HepG2 (cell line): ENCODE results near the gene FIZ1. TPM values are rescaled to one million over a fixed set of nuclear protein-coding genes. Genes with fewer than 3 reads are reported as not detected.

Experiments
- ATAC-seq: fragments of 200-7000 bp; cut with Tn5 transposase; 3 replicates; pipeline ENCODE4 v1.9.1; 2020; ENCODE audit warnings: mild to moderate bottlenecking, moderate library complexity
- BruUV-seq: library from RNA; stranded (reverse); fragments of 400-500 nt; replicated peaks from 2 replicates; lab custom pipeline; 2021; lab: Mats Ljungman, UMichigan
- CTCF ChIA-PET: fragments of 300-600 bp; formaldehyde crosslinking; extraction: SDS; loops from one replicate; lab custom pipeline; 2021; ENCODE audit warnings: low total read pairs, inconsistent platforms, low intra/inter-chr PET ratio; lab: Yijun Ruan, JAX
- POLR2A ChIA-PET: fragments of 350-600 bp; sonication (Branson Sonifier 250); formaldehyde crosslinking; loops from one replicate; lab custom pipeline; 2020; ENCODE audit warnings: antibody characterized with exemption, inconsistent platforms; lab: Yijun Ruan, JAX
- DNase-seq: peaks from one replicate; pipeline ENCODE4 v3.0.0-alpha.2; 2015; ENCODE audit warnings: low spot score
- FAIRE-seq: peaks from 3 replicates; lab custom pipeline; 2011; peaks lifted over from hg19 to GRCh38; lab: Jason Lieb, UNC
- H2AFZ ChIP-seq: one replicate; pipeline ENCODE4 v1.6.1; 2011; ENCODE audit warnings: low read length, inconsistent platforms
- H3K27ac ChIP-seq: fragments of 300-600 bp; 3 replicates; pipeline ENCODE4 v1.8.0; 2011; ENCODE audit warnings: mixed run types, mild to moderate bottlenecking, mixed read lengths, low read length, inconsistent platforms; ENCODE audit not compliant: insufficient read depth; ENCODE audit errors: extremely low read length
- H3K27me3 ChIP-seq, 2 experiments: fragments of 200-600 bp in 1 of 2; 2 replicates in 1 of 2; 3 replicates in 1 of 2; pipeline versions ENCODE4 v1.6.0 to v1.8.0; 2011; ENCODE audit warnings: low read length in 2 of 2, mild to moderate bottlenecking in 2 of 2, moderate library complexity in 2 of 2, inconsistent platforms in 1 of 2; ENCODE audit not compliant: insufficient read depth in 2 of 2, control insufficient read depth in 1 of 2
- H3K36me3 ChIP-seq, 2 experiments: fragments of 200-600 bp in 1 of 2; replicated peaks in 1 of 2; 2 replicates in 1 of 2; 3 replicates in 1 of 2; pipeline versions ENCODE4 v1.5.1 to v1.8.0; 2011; ENCODE audit warnings: low read length in 2 of 2, inconsistent platforms in 1 of 2; ENCODE audit not compliant: insufficient read depth in 2 of 2, control insufficient read depth in 1 of 2
- H3K4me1 ChIP-seq: 2 replicates; pipeline ENCODE4 v1.5.1; 2012; ENCODE audit warnings: low read length, inconsistent platforms; ENCODE audit not compliant: insufficient read depth
- H3K4me2 ChIP-seq: 2 replicates; pipeline ENCODE4 v1.6.0; 2011; ENCODE audit warnings: low read depth, low read length, inconsistent platforms
- H3K4me3 ChIP-seq, 3 experiments: fragments of 200-600 bp in 1 of 3; sonication (generic), shearing (Covaris generic) in 1 of 3; replicated peaks in 1 of 3; 2 replicates each; pipeline ENCODE4 v1.5.1; 2011 to 2016; ENCODE audit warnings: low read length in 3 of 3, inconsistent platforms in 2 of 3, low read depth in 2 of 3, mild to moderate bottlenecking in 2 of 3, control low read depth in 1 of 3, mixed read lengths in 1 of 3; ENCODE audit not compliant: insufficient read depth in 1 of 3
- H3K79me2 ChIP-seq: one replicate; pipeline ENCODE4 v1.6.1; 2011; ENCODE audit warnings: low read length, inconsistent platforms; ENCODE audit not compliant: insufficient read depth
- H3K9ac ChIP-seq: 2 replicates; pipeline ENCODE4 v1.6.0; 2011; ENCODE audit warnings: mild to moderate bottlenecking, low read depth, low read length, inconsistent platforms; ENCODE audit not compliant: insufficient read depth
- H3K9me3 ChIP-seq: 2 replicates; pipeline ENCODE4 v1.5.1; 2012; ENCODE audit warnings: mild to moderate bottlenecking, low read length
- H4K20me1 ChIP-seq: 2 replicates; pipeline ENCODE4 v1.6.0; 2011; ENCODE audit warnings: inconsistent platforms, mild to moderate bottlenecking, low read length, moderate library complexity; ENCODE audit not compliant: insufficient read depth
- DMTF1 ChIP-seq: sonication (generic); formaldehyde crosslinking; IDR thresholded peaks from 2 replicates; pipeline ENCODE4 v1.4.0; 2020; ENCODE audit warnings: mild to moderate bottlenecking, missing genetic modification reagents
- MXD4 ChIP-seq: IDR thresholded peaks from 2 replicates; pipeline ENCODE4 v1.6.1; 2016; ENCODE audit warnings: mild to moderate bottlenecking, missing biosample characterization, missing genetic modification reagents
- POLR2AphosphoS5 ChIP-seq: IDR thresholded peaks from 2 replicates; pipeline ENCODE4 v1.6.1; 2012; ENCODE audit warnings: low read depth, low read length
- POLR2G ChIP-seq: fragments of 200-400 bp; formaldehyde crosslinking; IDR thresholded peaks from 2 replicates; pipeline ENCODE4 v1.6.1; 2018; ENCODE audit warnings: mild to moderate bottlenecking, low read depth, low read length, moderate library complexity
- USF2 ChIP-seq, 2 experiments: sonication (generic) in 1 of 2; formaldehyde crosslinking in 1 of 2; IDR thresholded peaks; 2 replicates each; pipeline versions ENCODE4 v1.5.1 to v1.6.1; 2011 to 2020; ENCODE audit warnings: borderline replicate concordance in 1 of 2, low read depth in 1 of 2, low read length in 1 of 2, mild to moderate bottlenecking in 1 of 2, missing genetic modification reagents in 1 of 2, moderate library complexity in 1 of 2
- ZNF142 ChIP-seq: sonication (generic); formaldehyde crosslinking; IDR thresholded peaks from 2 replicates; pipeline ENCODE4 v1.4.0; 2020; ENCODE audit warnings: missing genetic modification reagents
- ZNF263 ChIP-seq: sonication (generic); formaldehyde crosslinking; IDR thresholded peaks from 2 replicates; pipeline ENCODE4 v1.4.0; 2020; ENCODE audit warnings: missing genetic modification reagents
- ZNF430 ChIP-seq: sonication (generic); formaldehyde crosslinking; IDR thresholded peaks from 2 replicates; pipeline ENCODE4 v1.9.0; 2021; ENCODE audit warnings: mild to moderate bottlenecking, missing genetic modification reagents
- ZNF543 ChIP-seq: sonication (generic); formaldehyde crosslinking; IDR thresholded peaks from 2 replicates; pipeline ENCODE4 v1.4.0; 2020; ENCODE audit warnings: mild to moderate bottlenecking, missing genetic modification reagents
- ZNF550 ChIP-seq: sonication (generic); formaldehyde crosslinking; IDR thresholded peaks from 2 replicates; pipeline ENCODE4 v1.4.0; 2020; ENCODE audit warnings: mild to moderate bottlenecking, missing genetic modification reagents, borderline replicate concordance
- ZNF644 ChIP-seq: IDR thresholded peaks from 2 replicates; pipeline ENCODE4 v1.6.1; 2016; ENCODE audit warnings: low read depth
- ZNF766 ChIP-seq: sonication (generic); formaldehyde crosslinking; IDR thresholded peaks from 2 replicates; pipeline ENCODE4 v1.5.0; 2020; ENCODE audit warnings: missing genetic modification reagents, borderline replicate concordance
- WGBS: methylation state at CpG from one replicate; pipeline ENCODE4 v1.1.6; 2017; ENCODE audit warnings: low lambda C conversion rate; 5-methylcytosine and 5-hydroxymethylcytosine counted together
- in situ Hi-C: cut with HindIII; loops from 2 replicates; pipeline ENCODE4 v1.10.0; 2017; ENCODE audit warnings: low pct_unique_long_range_greater_than_20kb; ENCODE audit not compliant: extremely low pct_ligation_motif_present
- intact Hi-C: fragments of 100-400 bp; cut with micrococcal nuclease; formaldehyde crosslinking; loops from one replicate; pipeline ENCODE4 v1.10.0; 2022; ENCODE audit not compliant: unreplicated experiment
- polyA plus RNA-seq, 8 experiments: library from polyadenylated mRNA; depleted of rRNA in 3 of 8; stranded (reverse) in 7 of 8; unstranded in 1 of 8; fragments of >200 nt; fragmentation: Illumina TruSeq in 4 of 8; extraction: Trizol in 4 of 8; gene quantifications; 2 replicates each; pipeline versions ENCODE4 v1.2.1 to v1.2.3, GENCODE V29; 2011 to 2016; ENCODE audit warnings: low read depth in 4 of 8, missing spikeins in 1 of 8, mixed read lengths in 1 of 8; ENCODE audit not compliant: insufficient read depth in 1 of 8
- total RNA-seq, 5 experiments: library from RNA; depleted of rRNA; stranded (reverse); fragments of >200 nt; fragmentation: Illumina TruSeq; extraction: Trizol; gene quantifications; 2 replicates each; pipeline ENCODE4 v1.2.3, GENCODE V29; 2016; ENCODE audit warnings: low read depth in 1 of 5

Gene FIZ1
- total and polyA plus RNA-seq, 2 of the 13 experiments (the other 11 are each of a cell fraction or from before 2014, with no cell fraction given): 3.6 to 5.9 TPM

- Histone ChIP-seq H3K4me3 (no peak overlapping the region), H3K79me2 (no peaks in the 10 kb centered on the region), H4K20me1 (peaks cover 8% of the 10 kb centered on the region; the same call in 1 of the 2 replicates), H3K9me3 (no peaks in the 10 kb centered on the region), H3K27ac (no peak overlapping the region), H3K9ac (no peak overlapping the region), H3K27me3 (no peaks in the 10 kb centered on the region), H3K36me3 (peaks cover 2 to 5% of the 10 kb centered on the region in 2 experiments; a peak in 1 of 5 replicates), H3K4me2 (no peak overlapping the region), H3K4me1 (peaks cover 19% of the 10 kb centered on the region), H2AFZ (no peak overlapping the region)
- in situ Hi-C loops: no loop called here
- 88% methylated on average over 7 of the region's 7 CpGs for WGBS
- CTCF ChIA-PET: no interaction called here
- intact Hi-C loops: no loop called here
- ATAC-seq (no peak), DNase-seq (no peak), FAIRE-seq (no peak)
- TF ChIP-seq POLR2AphosphoS5 (peak; percentile 24; the same call in 1 of the 2 replicates), ZNF263 (0 out of 2 replicates have a peak, but pooled peaks have one; percentile 32), ZNF430 (CRISPR knock-in tag) (no peak), ZNF543 (CRISPR knock-in tag) (no peak), ZNF142 (no peak), DMTF1 (CRISPR knock-in tag) (no peak), ZNF766 (CRISPR knock-in tag) (no peak), USF2 (IDR thresholded peaks at IDR 0.05; ENCODE audit: low read depth, low read length) (no peak), USF2 (CRISPR knock-in tag; IDR thresholded peaks at IDR 0.05; ENCODE audit: borderline replicate concordance) (no peak), MXD4 (no peak), ZNF644 (CRISPR knock-in tag) (no peak), POLR2G (peak; percentile 31; the same call in 1 of the 2 replicates), ZNF550 (CRISPR knock-in tag) (no peak)
- no TSS peak for BruUV-seq
- POLR2A ChIA-PET: interaction anchor here (0.7 kb wide), 1 partner anchor 12 kb away, joined by 5 read pairs; no protein-coding TSS in a partner anchor
Observed at GRCh38 chr19:55618426-55618825, 19.1 kb upstream of the FIZ1 start.
